CD4-positive, alpha-beta T cell treated with Interleukin-4 for 1 hour (primary cell): ENCODE results near the gene ATRNL1.

ENCODE experiments used
- DNase-seq, 2 donors: peaks; one replicate each; pipeline ENCODE4 v3.0.0-alpha.2; 2020 to 2022

The ATRNL1 gene

DNA sequence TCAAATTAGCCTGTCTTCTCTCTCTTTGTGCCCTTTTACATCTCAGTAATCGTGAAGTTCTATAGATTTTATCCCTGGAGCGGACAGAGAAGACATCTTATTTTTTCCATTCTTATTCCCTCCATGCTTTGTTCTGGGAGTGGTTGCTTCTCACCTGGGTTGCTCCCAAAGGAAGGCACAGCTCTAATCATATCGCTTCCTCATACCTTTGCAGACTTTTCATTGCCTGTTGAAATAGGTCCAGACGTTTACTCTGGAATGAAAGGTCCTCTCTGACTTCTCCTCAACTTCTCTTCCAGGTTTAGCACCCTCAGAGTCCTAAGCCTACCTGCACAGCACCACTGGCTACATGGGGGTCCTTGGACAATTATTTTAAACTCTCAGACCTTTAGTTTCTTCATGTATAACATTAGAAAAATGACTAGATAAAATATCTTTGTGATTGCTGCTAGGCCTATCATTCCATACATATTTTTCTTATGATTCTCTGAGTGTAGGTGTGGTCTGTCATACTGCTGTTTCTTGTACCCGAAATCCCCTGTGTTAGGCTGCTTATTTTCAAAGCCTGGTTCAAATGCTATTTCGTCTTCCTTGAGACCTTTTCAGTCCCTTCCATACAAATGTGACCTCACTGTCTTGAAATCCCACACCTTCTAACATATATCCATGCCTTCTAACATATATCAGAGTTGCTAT is 761.7 kb downstream of the ATRNL1 start:
- DNase-seq = no peak

DNA sequence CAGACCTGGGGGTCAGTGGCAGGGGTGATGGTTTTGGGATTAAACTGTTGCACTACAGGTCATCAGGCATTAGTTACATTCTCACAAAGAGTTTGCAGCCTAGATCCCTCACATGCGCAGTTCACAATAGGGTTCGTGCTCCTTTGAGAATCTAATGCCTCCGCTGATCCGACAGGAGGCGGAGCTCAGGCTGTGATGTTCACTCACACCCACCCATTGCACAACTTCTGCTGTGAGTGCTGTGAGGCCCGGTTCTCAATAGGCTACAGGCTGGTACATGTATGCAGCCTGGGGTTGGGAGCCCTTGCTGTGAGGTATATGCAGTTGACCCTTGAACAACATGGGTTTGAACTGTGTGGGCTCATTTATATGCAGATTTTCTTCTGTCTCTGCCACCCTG is 763.4 kb downstream of the ATRNL1 start:
- DNase-seq = no peak

DNA sequence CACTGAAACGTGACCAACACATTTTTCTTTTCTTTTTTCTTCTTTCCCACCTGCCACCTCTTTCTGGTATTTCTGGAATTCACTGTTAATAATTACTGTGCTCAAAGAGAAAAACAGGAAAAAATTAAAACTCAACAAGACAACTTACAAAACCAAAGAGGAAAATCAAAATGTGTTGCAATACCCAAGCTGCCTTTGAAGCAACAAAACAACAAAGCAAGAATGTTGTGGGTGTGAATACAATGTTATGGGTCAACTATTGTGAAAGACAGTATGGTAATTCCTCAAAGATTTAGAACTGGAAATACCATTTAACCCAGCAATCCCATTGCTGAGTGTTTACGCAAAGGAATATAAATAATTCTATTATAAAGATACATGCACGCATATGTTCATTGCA is 764.7 kb downstream of the ATRNL1 start:
- DNase-seq = no peak

DNA sequence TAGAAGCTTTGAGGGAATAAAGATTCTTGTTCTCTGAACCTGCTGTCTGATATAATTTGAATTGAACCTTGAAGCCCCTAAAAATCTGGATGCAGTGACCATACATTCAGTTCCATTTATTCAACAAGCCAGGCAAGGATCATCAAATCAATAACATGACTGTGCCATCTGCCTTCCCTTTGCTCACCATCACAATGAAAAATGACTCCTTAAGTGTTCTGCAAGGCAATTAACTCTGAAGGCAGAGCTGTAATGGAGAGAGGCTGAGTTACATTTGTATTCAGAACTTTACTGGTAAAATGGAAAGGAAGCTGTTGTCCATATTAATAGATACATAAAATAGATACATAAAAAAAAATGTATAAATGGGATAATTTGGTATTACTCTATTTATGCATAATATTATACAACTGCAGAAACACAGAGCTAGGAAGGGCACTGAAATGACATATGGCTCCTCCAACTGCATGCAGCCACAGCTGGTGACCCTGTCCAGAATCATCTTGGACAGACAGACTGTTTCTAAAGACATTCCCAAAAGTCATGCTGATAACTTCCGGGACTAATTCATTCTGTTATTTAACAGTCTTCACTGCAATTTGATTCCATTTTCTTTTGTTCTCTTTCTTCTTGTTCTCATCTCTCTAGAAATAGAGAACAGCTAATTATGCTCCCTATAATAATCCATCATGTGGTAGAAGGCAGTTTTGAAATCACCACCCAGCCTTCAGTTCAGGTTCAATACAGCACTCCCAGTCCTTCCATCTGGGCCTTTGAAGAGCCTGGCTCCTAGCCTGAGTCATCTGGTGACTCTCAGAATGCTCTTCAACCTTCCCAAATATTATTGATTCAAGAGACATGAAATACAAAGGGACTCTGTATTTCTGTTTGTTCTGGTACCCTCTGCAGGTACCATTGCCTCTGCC is 767.3 kb downstream of the ATRNL1 start:
- DNase-seq = no peak

DNA sequence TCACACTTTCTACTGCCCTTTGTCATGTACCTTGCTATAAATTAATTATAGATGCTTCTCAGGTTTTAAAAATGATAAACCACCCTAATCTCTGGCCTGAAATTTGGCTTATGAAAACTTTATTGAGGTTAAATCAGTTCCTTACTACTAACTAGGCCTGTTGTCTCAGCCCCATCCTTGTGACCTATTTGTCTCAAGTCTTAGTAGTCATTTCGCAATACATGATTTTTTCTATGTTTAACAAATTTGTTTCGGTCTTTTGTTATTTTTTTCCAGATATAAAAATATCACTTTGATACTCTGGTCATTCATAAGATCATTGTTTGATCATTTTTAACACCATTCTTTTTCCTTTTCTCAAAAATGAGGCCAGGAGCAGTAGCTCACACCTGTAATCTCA is 768.3 kb downstream of the ATRNL1 start:
- DNase-seq = no peak

DNA sequence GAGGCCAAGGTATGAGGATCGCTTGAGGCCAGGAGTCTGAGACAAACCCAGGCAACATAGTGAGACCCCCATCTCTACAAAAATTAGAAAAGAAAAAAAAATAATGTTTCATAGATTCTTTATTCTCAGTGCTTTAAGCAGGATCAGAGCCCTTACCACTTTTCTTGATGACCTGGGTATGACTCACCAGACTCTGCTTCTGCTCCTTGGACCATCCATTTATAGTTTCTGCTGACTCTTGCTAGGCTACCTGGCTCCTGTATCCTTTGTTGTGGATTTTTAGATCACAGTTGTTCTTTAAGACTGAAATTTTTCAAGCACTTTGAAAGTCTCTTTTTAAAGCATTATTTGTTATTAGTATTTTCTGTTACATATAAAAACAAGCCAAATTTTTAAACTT is 768.7 kb downstream of the ATRNL1 start:
- no peak for DNase-seq

DNA sequence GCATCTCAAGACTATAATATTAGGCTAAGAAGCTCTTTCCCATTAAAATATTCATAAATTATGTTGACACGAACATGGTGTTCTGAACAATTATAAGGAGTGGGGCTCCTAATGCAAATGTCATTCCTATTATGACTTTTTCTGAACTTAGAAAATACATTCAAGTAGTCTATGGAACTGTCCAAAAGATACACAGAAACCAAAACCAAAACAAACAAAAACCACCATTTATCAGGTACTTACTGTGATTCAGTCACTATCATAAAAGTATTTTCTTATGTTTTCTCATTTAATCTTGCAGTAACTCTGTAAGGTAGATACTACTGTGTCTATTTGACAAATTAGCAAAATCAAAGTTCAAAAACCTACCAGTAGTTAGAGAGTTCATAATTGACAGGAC is 773.0 kb downstream of the ATRNL1 start:
- no peak for DNase-seq

DNA sequence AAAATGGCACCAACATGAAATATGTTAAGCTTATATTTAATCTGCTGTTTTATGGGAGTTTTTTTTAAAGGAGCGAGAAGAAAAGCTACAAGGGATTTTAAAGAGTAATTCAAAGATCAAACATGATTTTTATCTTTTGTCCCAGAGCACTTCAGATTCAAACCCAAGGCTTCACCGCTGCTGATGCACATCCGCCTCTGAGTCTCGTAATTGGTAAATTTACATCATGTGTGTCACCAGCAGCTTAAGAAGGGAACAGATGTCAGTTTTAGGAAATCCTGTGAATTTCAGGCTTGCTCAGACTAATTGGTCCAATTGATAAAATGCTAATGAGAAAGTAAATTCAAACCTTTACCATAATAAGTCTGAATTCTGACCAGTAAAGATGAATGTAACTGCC is 773.5 kb downstream of the ATRNL1 start:
- DNase-seq = no peak

DNA sequence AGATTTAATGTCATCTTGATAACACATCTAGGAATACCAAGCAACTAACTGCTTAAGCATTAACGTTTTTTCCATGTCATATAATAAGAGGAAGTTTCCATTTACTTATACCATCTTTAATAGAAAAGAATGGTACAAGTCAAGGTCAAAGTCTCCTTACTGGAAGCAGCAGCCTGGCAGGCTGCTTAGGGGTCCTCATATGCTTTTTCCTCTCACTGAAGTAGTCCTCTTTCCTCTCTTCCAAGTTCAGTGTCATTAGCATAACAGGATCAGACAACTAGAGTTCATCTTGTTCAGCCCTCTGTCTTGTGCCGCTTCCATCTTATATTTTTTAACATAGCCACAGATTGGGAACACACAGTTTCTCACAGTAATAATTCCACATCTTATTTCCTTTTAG is 774.1 kb downstream of the ATRNL1 start:
- no peak for DNase-seq

DNA sequence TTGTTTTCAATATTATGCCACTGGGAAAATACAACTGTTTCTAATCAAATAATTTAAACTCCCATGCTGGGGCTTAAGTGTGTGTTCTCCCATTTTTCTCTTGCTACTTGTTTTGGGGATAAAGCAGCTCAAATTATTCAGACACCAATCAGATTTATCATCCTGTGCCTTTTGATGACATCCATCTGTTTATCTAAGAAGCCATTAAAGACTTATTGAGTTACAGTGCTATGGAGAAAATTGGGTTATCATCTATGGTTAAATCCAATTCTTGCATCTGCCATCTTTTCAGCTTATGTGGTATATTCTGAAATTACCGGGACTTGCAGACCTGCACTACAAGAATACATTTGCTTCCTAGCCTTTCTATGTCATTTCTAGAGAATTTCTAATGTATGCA is 778.7 kb downstream of the ATRNL1 start:
- DNase-seq = no peak

DNA sequence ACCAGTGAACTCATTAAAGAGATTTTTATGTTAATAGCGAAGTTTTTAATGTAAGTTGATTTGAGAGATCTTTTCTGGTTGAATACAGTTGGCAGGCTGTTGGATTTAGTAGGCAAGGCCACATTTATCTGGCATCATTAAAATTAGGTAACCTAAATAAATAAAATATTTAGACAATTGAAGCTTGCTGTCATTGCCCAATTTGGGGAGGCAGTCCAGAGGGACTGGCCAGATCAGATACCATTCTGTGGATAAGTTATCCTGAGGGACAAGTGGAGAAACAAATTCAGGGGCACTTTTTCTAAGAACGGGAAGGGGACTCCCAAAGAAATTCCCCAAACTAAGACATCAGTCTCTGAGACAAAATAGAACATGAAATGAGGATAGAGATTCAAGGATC is 782.0 kb downstream of the ATRNL1 start:
- DNase-seq = no peak

DNA sequence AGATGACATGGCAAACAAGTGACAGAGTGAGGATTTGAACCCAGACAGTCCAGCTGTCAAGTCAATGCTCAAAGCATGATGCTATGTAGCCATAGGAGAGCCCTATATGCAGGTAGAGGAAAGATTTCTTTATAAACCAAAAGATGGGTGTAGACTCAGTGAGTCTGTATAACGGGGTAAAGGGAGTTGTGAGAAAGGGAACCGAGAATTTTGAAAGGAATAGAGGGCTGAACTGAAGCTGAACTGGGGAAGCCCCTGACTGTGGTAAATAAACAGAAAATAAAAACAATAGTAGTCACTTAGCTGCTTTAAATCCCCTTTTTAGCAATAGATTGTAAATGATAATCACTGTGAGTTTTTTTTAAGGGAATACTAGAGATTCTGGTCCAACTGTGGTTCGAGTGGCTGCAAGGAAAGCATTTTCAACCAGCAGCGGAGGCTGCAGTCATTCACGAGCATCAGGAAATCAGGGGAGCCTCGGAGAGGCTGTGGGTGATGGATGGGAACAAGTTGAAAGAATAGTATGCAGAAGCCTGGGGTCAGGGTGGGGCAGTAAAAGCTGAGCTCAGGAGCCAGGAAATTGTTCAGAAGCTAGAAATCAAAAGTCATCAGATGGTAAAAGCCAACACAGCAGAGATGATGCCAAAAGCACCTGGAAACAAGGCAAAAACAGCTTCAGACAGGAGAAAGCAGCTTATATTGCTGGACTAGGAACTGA is 786.4 kb downstream of the ATRNL1 start:
- no peak for DNase-seq

DNA sequence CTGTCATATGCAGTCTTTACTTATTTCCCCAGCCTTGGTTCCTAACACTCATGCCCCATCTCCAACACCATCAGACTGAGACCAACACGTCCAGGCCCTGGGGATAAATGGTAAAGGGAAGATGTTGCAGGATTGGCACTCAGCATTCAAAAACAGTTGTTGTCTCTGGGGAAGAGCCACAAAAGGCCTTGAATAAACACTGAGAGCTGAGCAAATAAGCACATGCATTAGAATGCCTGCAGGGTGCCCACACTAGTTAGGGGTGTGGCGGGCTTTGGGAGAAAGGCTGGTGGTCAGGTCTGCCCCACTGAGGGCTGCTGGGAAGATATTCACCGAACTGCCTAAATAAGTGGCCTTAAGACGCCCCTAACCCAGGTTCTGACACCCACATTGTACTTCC is 788.9 kb downstream of the ATRNL1 start:
- DNase-seq = no peak

DNA sequence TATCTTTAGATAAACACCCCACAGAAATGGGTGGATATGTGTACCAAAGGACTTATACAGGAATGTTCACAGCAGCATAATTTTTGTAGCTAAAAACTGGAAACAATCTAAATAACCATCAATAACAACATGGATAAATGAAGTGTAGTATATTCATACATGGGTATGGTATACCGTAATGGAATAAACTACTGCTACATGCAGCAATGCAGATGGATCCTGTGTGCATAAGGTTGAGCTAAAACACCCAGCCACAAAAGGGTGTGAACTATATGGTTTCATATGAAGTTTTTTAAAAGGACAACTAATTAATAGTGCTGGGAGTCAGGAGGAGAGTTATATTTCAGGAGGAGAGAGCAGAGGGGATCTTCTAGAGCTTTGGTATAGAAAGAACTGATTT is 790.2 kb downstream of the ATRNL1 start:
- no peak for DNase-seq

DNA sequence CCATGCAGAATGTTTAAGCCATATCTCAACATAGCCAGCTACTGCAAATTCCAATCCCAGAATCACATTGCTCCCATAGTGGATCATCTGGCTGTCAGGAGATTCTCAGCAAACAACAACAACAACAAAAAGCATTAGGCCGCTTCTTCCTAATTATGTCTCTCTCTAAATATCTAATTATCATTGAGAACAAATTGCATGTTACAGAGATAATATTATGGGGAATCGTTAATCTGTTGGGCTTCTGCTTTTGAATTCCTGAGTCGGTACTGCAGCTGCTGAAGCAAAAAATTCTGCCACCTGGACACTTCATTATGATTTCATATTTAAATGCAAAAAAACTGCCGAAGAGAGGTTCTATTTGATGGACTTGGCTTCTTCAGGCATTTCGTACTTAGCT is 791.2 kb downstream of the ATRNL1 start:
- DNase-seq = no peak

DNA sequence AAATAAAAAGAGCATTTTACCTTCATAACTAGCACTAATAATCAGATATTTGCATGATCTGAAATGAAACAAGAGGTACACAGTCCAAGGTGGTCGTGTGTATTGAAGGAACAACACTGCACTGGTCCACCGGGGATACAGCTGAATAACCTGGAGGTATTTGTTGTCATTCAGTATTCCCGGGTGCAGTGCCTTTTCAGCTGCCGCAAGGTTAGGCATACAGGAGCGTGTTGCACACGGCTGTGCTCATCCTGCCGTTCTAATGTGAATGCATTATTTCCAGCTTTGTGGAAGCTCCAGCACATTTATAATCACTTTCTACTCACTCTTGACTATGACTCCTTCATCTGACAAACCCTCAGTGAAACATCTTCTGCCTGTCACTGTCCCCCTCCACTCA is 802.0 kb downstream of the ATRNL1 start:
- DNase-seq = no peak

DNA sequence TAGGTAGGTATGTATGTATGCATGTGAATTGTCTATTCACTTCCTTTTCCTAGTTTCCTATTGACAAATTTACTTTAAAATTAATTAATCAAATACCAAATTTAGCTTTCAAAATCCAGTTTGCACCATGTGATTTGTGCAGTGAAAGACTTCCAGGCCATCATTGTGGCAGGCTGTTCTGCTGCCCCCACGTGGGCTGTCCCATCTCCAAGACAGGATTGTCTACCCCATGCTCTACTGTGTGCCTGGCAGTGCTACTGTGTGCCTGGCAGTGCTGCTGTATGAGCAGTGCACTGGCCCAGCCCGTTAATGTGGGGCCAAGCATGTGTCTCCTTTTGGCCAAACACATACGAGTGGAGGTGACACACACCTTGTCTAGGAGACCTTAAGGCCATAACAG is 805.1 kb downstream of the ATRNL1 start:
- DNase-seq = no peak

DNA sequence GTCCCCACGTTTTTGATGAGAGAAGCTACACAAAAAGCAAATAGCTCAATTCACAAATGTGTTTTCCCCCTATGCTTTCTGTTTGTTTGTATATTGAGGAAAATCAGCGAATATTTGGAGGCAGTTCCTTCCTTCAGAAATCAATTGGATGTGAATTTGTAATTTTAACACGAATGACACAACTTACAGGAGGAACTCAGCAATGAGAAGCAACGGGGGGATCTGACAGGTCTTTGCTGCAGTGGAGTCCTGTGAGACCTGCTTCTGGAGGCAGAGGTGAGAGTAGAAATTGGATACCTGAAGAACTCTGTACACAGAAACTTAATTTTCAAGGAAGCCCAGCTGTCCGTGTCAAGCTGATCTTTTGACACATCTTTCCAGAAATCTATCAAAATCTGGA is 809.4 kb downstream of the ATRNL1 start:
- no peak for DNase-seq

DNA sequence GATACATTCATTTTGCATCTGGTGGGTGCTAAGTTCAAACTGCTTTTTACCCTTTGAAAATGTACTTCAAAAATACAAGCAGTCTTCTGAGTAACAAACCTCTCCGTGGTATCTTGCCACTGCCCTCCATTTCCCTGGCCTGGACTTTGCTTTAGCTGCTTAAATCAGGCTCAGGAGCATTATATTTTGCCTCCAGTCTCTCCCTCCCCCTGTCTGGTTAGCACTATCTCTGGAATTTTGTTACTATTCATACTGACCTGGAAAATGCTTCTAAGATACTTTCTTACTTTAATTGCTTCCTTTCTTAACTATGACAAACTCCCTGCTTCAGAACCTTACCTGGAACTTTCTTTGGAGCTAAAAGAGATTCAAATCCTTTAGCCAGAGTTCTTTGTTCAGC is 810.0 kb downstream of the ATRNL1 start:
- no peak for DNase-seq

DNA sequence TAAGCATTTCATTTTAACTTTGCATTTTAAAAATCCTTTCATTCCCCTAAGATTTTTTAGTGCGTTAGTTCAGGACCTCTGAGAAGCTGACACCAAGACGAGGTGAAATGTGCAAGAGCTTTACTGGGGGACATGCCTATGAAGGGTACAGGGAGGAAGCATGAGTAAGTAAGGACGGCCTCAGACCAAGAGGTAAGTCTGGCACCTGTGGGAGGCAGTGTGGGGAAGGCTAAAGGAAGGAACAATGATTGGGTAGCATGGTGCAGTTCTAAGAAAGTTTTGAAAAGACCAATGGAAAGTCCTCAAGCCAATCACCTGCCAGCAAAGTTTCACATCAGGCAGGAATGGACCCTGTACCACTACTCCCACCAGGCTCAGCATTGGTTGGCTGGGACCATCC is 810.7 kb downstream of the ATRNL1 start:
- DNase-seq = no peak

DNA sequence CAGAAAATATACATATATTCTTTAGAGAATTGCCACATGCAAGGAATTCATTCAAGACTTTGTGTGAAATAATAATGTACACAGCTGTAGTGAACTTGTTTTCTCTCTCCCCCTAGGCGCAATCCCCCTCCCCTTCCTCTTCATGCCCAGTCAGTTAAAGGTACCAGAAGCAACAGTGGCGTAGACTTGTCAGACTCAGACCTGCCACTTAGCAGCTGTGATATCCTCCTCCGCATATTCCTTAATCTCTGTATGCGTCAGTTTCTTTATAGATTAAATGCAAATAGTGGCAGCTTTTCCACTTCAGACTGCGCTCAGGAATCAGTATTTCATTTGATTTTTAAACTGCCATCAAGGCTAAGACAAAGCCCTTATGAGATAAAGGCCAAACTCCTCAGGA is 815.9 kb downstream of the ATRNL1 start:
- DNase-seq = no peak

DNA sequence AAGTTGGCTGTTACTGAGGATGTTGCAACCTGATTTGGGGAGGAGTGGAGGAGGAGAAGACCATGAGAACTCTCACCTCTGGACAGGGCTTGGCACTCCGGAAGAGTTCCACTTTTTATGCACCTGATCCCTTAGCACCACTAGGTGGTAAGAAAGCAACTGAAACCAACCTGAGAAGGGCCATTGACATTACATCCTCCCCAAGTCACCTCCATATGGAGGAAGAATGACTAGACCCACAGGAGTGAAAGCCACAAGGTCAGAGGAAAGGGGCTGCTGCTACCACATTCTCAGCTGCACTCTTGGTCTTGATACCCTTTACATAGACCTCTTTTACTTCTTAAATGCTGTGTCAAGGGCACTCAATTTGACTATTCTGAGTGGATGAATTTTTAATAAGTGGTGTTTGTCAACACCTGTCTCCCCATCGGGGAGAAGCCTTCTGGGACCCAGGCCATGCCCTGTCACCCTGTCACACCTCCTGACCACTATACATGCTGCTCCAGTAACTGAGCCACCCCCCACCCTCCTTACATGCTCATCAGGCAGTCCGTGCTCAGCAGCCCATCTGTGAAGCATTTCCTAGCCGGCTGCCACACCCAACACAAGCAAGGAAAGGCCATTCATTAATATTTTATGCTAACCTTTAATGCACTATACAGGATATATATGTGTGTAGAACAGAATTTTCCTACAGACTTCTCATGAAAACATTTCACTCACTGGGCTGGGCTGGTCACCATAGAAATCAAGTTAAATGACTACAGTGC is 817.0 kb downstream of the ATRNL1 start:
- no peak for DNase-seq

DNA sequence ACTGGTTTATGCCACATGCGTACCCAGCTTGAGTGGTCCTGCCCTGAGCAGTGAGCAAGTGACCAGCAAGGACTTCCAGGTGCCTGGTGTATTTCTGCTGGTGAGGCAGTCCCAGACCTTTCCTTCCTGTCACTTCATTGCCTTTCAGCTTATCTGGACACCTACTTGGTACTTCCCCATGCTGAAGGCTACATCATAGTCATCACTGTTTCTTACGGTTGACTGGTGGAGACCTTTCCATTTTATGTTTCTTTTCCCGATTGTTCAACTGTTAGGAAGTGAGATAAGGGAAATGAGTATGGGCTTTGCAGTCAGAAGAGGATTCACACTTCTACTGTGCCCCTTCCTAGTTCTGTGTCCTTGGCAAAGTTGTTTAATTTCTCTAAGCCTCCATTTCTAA is 821.3 kb downstream of the ATRNL1 start:
- DNase-seq = no peak
